H9 (cell line): ENCODE results near the gene ABCA4. TPM values are rescaled to one million over a fixed set of nuclear protein-coding genes. Genes with fewer than 3 reads are reported as not detected.

Experiments used
- DNase-seq: peaks from one replicate; pipeline ENCODE4 v3.0.0-alpha.2; 2017
- H2AFZ ChIP-seq: one replicate; pipeline ENCODE4 v1.6.1; 2013; ENCODE audit warnings: mild to moderate bottlenecking, low read length, control low read depth, moderate library complexity
- H2AK5ac ChIP-seq: 2 replicates; pipeline ENCODE4 v1.6.1; 2013; ENCODE audit warnings: low read length, control low read depth, mixed read lengths; ENCODE audit not compliant: insufficient read length
- H2BK120ac ChIP-seq: one replicate; pipeline ENCODE4 v1.6.1; 2013; ENCODE audit warnings: low read depth, mild to moderate bottlenecking, low read length, control low read depth, inconsistent platforms; ENCODE audit not compliant: poor library complexity, severe bottlenecking
- H2BK12ac ChIP-seq: 2 replicates; pipeline ENCODE4 v1.6.1; 2013; ENCODE audit warnings: low read length, control low read depth, mixed read lengths, low read depth; ENCODE audit not compliant: insufficient read length
- H2BK15ac ChIP-seq: 2 replicates; pipeline ENCODE4 v1.6.1; 2013; ENCODE audit warnings: low read depth, low read length, control low read depth
- H2BK20ac ChIP-seq: one replicate; pipeline ENCODE4 v1.6.1; 2013; ENCODE audit warnings: low read depth, mild to moderate bottlenecking, low read length, control low read depth, inconsistent platforms; ENCODE audit not compliant: poor library complexity, severe bottlenecking
- H2BK5ac ChIP-seq: 2 replicates; pipeline ENCODE4 v1.6.1; 2013; ENCODE audit warnings: low read length, control low read depth, mixed read lengths; ENCODE audit not compliant: insufficient read length
- H3K14ac ChIP-seq: 2 replicates; pipeline ENCODE4 v1.6.1; 2013; ENCODE audit warnings: low read length, control low read depth; ENCODE audit not compliant: insufficient read depth
- H3K18ac ChIP-seq: 2 replicates; pipeline ENCODE4 v1.6.1; 2013; ENCODE audit warnings: low read depth, mild to moderate bottlenecking, mixed read lengths, low read length, control low read depth; ENCODE audit not compliant: insufficient read length
- H3K23ac ChIP-seq: 2 replicates; pipeline ENCODE4 v1.6.1; 2013; ENCODE audit warnings: low read length, control low read depth, mixed read lengths, low read depth; ENCODE audit not compliant: insufficient read length
- H3K23me2 ChIP-seq: 2 replicates; pipeline ENCODE4 v1.6.1; 2013; ENCODE audit warnings: low read depth, mild to moderate bottlenecking, mixed read lengths, low read length, control low read depth; ENCODE audit not compliant: insufficient read length, poor library complexity, severe bottlenecking
- H3K27ac ChIP-seq: 2 replicates; pipeline ENCODE4 v1.5.1; 2013; ENCODE audit warnings: low read length, control low read depth, mixed read lengths, low read depth; ENCODE audit not compliant: insufficient read length
- H3K27me3 ChIP-seq: 2 replicates; pipeline ENCODE4 v1.6.1; 2013; ENCODE audit warnings: low read length, control low read depth, inconsistent platforms; ENCODE audit not compliant: insufficient read depth
- H3K4ac ChIP-seq: 2 replicates; pipeline ENCODE4 v1.6.1; 2013; ENCODE audit warnings: low read depth, mild to moderate bottlenecking, control low read depth, inconsistent platforms, low read length, moderate library complexity
- H3K4me1 ChIP-seq: 2 replicates; pipeline ENCODE4 v1.6.1; 2013; ENCODE audit warnings: low read length, control low read depth, inconsistent platforms; ENCODE audit not compliant: insufficient read depth
- H3K4me2 ChIP-seq: 2 replicates; pipeline ENCODE4 v1.6.1; 2013; ENCODE audit warnings: low read length, control low read depth, mixed read lengths; ENCODE audit not compliant: insufficient read length, insufficient read depth
- H3K56ac ChIP-seq: 2 replicates; pipeline ENCODE4 v1.6.1; 2013; ENCODE audit warnings: low read depth, mild to moderate bottlenecking, mixed read lengths, low read length, control low read depth; ENCODE audit not compliant: insufficient read length
- H3K79me1 ChIP-seq: 2 replicates; pipeline ENCODE4 v1.6.1; 2013; ENCODE audit warnings: low read depth, mild to moderate bottlenecking, moderate library complexity, low read length, control low read depth, inconsistent platforms; ENCODE audit not compliant: insufficient read depth, poor library complexity, severe bottlenecking
- H3K79me2 ChIP-seq: 2 replicates; pipeline ENCODE4 v1.6.1; 2013; ENCODE audit warnings: low read length, control low read depth, inconsistent platforms; ENCODE audit not compliant: insufficient read depth
- H3K9ac ChIP-seq: 2 replicates; pipeline ENCODE4 v1.6.1; 2013; ENCODE audit warnings: low read length, control low read depth, mixed read lengths; ENCODE audit not compliant: insufficient read length; ENCODE audit errors: extremely low read depth
- H3K9me3 ChIP-seq: one replicate; pipeline ENCODE4 v1.6.1; 2013; ENCODE audit warnings: low read depth, low read length, inconsistent platforms; ENCODE audit not compliant: control insufficient read depth
- H3T11ph ChIP-seq: one replicate; pipeline ENCODE4 v1.6.1; 2013; ENCODE audit warnings: mild to moderate bottlenecking, low read length, control low read depth, inconsistent platforms
- H4K20me1 ChIP-seq: one replicate; pipeline ENCODE4 v1.6.1; 2013; ENCODE audit not compliant: control insufficient read depth, insufficient read length, insufficient read depth
- H4K5ac ChIP-seq: 2 replicates; pipeline ENCODE4 v1.6.1; 2013; ENCODE audit warnings: low read depth, mild to moderate bottlenecking, mixed read lengths, low read length, control low read depth; ENCODE audit not compliant: insufficient read length
- H4K8ac ChIP-seq: replicated peaks from 2 replicates; pipeline ENCODE4 v1.6.1; 2013; ENCODE audit warnings: low read length, control low read depth, mixed read lengths, low read depth; ENCODE audit not compliant: insufficient read length
- H4K91ac ChIP-seq: 2 replicates; pipeline ENCODE4 v1.6.1; 2013; ENCODE audit warnings: low read depth, mild to moderate bottlenecking, moderate library complexity, mixed read lengths, low read length, control low read depth; ENCODE audit not compliant: insufficient read length
- H3K27ac Mint-ChIP-seq, 3 experiments: 2 replicates in 2 of 3; 3 replicates in 1 of 3; pipeline ENCODE4 v1.8.0; 2020 to 2021; ENCODE audit warnings: mixed read lengths in 3 of 3, mild to moderate bottlenecking in 1 of 3, moderate library complexity in 1 of 3
- H3K27me3 Mint-ChIP-seq: 2 replicates; pipeline ENCODE4 v1.8.0; 2021; ENCODE audit warnings: low read depth, mild to moderate bottlenecking, moderate library complexity, mixed read lengths
- H3K36me3 Mint-ChIP-seq, 3 experiments: 2 replicates in 2 of 3; 3 replicates in 1 of 3; pipeline ENCODE4 v1.8.0; 2020 to 2021; ENCODE audit warnings: low read depth in 3 of 3, mixed read lengths in 3 of 3; ENCODE audit not compliant: insufficient read depth in 1 of 3
- H3K4me1 Mint-ChIP-seq, 2 experiments: 2 replicates each; pipeline ENCODE4 v1.8.0; 2020; ENCODE audit warnings: mixed read lengths in 2 of 2
- H3K4me3 Mint-ChIP-seq, 2 experiments: 2 replicates in 1 of 2; 3 replicates in 1 of 2; pipeline ENCODE4 v1.8.0; 2020 to 2021; ENCODE audit warnings: mild to moderate bottlenecking in 2 of 2, mixed read lengths in 2 of 2, moderate library complexity in 1 of 2
- H3K9me3 Mint-ChIP-seq, 2 experiments: 2 replicates in 1 of 2; 3 replicates in 1 of 2; pipeline ENCODE4 v1.8.0; 2020; ENCODE audit warnings: mild to moderate bottlenecking in 2 of 2, mixed read lengths in 2 of 2, moderate library complexity in 1 of 2
- CTCF ChIP-seq: fragments of 200-600 bp; sonication (generic); conservative IDR thresholded peaks from 3 replicates; pipeline ENCODE4 v1.8.0; 2021; ENCODE audit warnings: antibody characterized with exemption, mild to moderate bottlenecking
- WGBS: extraction: QIAGEN DNeasy Blood & Tissue Kit; methylation state at CpG from one replicate; pipeline ENCODE4 v1.1.7; 2013; ENCODE audit warnings: missing lambda C conversion rate, low lambda C conversion rate, mixed read lengths; ENCODE audit not compliant: insufficient read length; ENCODE audit errors: extremely low coverage; 5-methylcytosine and 5-hydroxymethylcytosine counted together
- total RNA-seq: library from RNA; stranded (reverse); gene quantifications from 2 replicates; pipeline ENCODE4 v1.2.1, GENCODE V29; 2021

ABCA4 gene
- total RNA-seq, 1 experiment from 2014 or later, result not detected

DNA sequence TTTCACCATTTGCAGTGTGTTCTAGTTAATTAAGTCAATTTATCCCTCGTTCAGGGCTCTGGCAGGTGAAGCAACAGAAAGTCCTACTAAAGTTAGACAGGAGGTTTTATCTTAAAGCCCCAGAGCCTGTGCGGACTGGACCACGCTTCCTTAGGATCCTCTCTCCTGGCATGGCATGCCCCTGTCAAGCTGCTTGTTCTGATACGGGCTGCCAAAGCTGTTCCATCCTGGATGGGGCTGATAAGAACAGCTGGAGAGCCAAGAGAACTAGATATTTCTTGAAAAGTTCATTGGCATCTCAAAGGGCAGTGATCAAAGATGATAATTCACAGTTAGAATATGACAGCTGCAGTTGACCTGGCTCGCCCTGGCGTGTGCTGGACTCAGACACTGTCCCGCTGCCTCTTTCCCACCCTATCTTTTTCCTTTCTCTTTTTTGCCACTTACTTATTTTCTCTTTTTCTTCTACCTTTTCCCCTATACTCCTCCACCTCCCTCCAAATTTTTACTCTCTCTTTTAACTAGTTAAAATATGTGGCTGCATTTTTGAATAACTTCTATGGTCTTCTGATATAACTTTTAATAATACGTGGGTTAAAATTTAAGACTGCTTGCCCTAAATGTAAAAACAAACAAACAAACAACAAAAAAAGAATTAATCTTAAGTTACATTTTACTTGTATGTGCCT is 96.7 kb downstream of the ABCA4 start:
- TF ChIP-seq CTCF, result no peak
- H3K23ac ChIP-seq, result no peak overlapping the region
- H3K27ac ChIP-seq, result no peak overlapping the region

More for the DNA sequence above, 96.7 kb downstream of the ABCA4 start:
- no peak overlapping the region for H4K8ac ChIP-seq
- no CpG with 5 or more reads among the region's 8 CpGs for WGBS
- no peaks in the 10 kb centered on the region for H3K79me1 ChIP-seq
- H3K9ac ChIP-seq, result no peak overlapping the region
- H4K20me1 ChIP-seq, result no peaks in the 10 kb centered on the region
- H3K23me2 ChIP-seq, result no peaks in the 10 kb centered on the region
- no peaks in the 10 kb centered on the region for H3K27me3 ChIP-seq
- no peak overlapping the region for H3K56ac ChIP-seq
- H3K9me3 Mint-ChIP-seq, result no peaks in the 10 kb centered on the region
- no peak overlapping the region for H4K91ac ChIP-seq
- H3K4me1 Mint-ChIP-seq, result peaks cover 16 to 22% of the 10 kb centered on the region in 2 experiments
- H3K14ac ChIP-seq, result no peak overlapping the region
- H3K79me2 ChIP-seq, result no peaks in the 10 kb centered on the region
- H3K4ac ChIP-seq, result no peak overlapping the region
- H3K4me3 Mint-ChIP-seq, result no peak overlapping the region
- no peak overlapping the region for H2AK5ac ChIP-seq
- H4K5ac ChIP-seq, result no peak overlapping the region
- H3K4me1 ChIP-seq, result peaks cover 4% of the 10 kb centered on the region; the same call in 1 of the 2 replicates
- no peak overlapping the region for H3K27ac Mint-ChIP-seq
- H2AFZ ChIP-seq, result no peak overlapping the region
- peaks cover 3% of the 10 kb centered on the region; the same call in 1 of the 2 replicates for H3K27me3 Mint-ChIP-seq
- no peak overlapping the region for H3K18ac ChIP-seq
- H2BK5ac ChIP-seq, result no peak overlapping the region
- H2BK12ac ChIP-seq, result no peak overlapping the region
- no peak overlapping the region for H2BK120ac ChIP-seq
- DNase-seq, result no peak
- no peak overlapping the region for H2BK15ac ChIP-seq
- no peak overlapping the region for H2BK20ac ChIP-seq
- no peaks in the 10 kb centered on the region for H3K36me3 Mint-ChIP-seq
- no peak overlapping the region for H3T11ph ChIP-seq
- H3K4me2 ChIP-seq, result no peak overlapping the region
- no peaks in the 10 kb centered on the region for H3K9me3 ChIP-seq
